ENCODE measurements around the gene MTARC2. TPM values are rescaled to one million over a fixed set of nuclear protein-coding genes. Genes with fewer than 3 reads are reported as not detected.

Gene MTARC2
- total and polyA plus RNA-seq, 2 of the 13 experiments (the other 11 are each of a cell fraction or from before 2014, with no cell fraction given) = 8.5 to 10.1 TPM

DNA sequence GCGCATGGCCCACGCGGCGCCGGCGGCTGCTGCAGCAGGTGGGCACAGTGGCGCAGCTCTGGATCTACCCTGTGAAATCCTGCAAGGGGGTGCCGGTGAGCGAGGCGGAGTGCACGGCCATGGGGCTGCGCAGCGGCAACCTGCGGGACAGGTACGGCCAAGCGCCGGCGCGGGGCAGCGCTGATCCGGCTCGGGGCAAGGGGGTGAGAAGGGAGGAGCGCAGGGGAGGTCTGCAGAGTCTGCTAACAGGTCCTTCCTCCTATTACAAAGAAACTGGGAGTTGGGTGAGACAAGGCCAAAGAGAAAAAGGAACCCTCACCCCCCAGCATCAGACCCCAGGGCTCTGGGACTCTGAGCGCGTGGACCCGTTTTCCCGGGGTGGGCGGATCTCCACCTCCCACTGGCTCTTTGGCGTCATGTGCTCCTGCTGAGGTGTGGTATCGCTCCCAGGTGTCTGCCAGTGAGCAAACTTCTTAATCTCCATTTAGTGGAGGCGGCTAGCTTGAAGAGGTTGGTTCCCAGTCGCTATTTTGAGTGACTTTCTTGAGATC is 39.0 kb downstream of the MTARC2 start (continued):
- TF ChIP-seq, protein P1, sequence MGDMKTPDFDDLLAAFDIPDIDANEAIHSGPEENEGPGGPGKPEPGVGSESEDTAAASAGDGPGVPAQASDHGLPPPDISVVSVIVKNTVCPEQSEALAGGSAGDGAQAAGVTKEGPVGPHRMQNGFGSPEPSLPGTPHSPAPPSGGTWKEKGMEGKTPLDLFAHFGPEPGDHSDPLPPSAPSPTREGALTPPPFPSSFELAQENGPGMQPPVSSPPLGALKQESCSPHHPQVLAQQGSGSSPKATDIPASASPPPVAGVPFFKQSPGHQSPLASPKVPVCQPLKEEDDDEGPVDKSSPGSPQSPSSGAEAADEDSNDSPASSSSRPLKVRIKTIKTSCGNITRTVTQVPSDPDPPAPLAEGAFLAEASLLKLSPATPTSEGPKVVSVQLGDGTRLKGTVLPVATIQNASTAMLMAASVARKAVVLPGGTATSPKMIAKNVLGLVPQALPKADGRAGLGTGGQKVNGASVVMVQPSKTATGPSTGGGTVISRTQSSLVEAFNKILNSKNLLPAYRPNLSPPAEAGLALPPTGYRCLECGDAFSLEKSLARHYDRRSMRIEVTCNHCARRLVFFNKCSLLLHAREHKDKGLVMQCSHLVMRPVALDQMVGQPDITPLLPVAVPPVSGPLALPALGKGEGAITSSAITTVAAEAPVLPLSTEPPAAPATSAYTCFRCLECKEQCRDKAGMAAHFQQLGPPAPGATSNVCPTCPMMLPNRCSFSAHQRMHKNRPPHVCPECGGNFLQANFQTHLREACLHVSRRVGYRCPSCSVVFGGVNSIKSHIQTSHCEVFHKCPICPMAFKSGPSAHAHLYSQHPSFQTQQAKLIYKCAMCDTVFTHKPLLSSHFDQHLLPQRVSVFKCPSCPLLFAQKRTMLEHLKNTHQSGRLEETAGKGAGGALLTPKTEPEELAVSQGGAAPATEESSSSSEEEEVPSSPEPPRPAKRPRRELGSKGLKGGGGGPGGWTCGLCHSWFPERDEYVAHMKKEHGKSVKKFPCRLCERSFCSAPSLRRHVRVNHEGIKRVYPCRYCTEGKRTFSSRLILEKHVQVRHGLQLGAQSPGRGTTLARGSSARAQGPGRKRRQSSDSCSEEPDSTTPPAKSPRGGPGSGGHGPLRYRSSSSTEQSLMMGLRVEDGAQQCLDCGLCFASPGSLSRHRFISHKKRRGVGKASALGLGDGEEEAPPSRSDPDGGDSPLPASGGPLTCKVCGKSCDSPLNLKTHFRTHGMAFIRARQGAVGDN (CRISPR knock-in tag; IDR thresholded peaks at IDR 0.05) = peak; percentile 39
- 0 out of 2 replicates have a peak, but pooled peaks have one; percentile 6 for TF ChIP-seq IRF2 (CRISPR knock-in tag; IDR thresholded peaks at IDR 0.05)
- no peak for TF ChIP-seq RCOR2 (CRISPR knock-in tag; IDR thresholded peaks at IDR 0.05)
- TF ChIP-seq ZNF569 (CRISPR knock-in tag; IDR thresholded peaks at IDR 0.05; ENCODE audit: borderline replicate concordance) = no peak
- no peak for TF ChIP-seq SKI (IDR thresholded peaks at IDR 0.05; ENCODE audit: partially characterized antibody)
- 0 out of 2 replicates have a peak, but pooled peaks have one; percentile 24 for TF ChIP-seq ZNF256 (CRISPR knock-in tag; conservative IDR thresholded peaks at IDR 0.05)
- TF ChIP-seq, protein P2, sequence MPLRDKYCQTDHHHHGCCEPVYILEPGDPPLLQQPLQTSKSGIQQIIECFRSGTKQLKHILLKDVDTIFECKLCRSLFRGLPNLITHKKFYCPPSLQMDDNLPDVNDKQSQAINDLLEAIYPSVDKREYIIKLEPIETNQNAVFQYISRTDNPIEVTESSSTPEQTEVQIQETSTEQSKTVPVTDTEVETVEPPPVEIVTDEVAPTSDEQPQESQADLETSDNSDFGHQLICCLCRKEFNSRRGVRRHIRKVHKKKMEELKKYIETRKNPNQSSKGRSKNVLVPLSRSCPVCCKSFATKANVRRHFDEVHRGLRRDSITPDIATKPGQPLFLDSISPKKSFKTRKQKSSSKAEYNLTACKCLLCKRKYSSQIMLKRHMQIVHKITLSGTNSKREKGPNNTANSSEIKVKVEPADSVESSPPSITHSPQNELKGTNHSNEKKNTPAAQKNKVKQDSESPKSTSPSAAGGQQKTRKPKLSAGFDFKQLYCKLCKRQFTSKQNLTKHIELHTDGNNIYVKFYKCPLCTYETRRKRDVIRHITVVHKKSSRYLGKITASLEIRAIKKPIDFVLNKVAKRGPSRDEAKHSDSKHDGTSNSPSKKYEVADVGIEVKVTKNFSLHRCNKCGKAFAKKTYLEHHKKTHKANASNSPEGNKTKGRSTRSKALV (CRISPR knock-in tag; IDR thresholded peaks at IDR 0.05) = peak; percentile 12
- peak; percentile 14; the same call in 1 of the 2 replicates for TF ChIP-seq NR2C2 (CRISPR knock-in tag; IDR thresholded peaks at IDR 0.05; ENCODE audit: borderline replicate concordance)
- TF ChIP-seq ZBTB8A (CRISPR knock-in tag; IDR thresholded peaks at IDR 0.05; ENCODE audit: borderline replicate concordance, low read depth) = no peak
- TF ChIP-seq ZKSCAN5 (CRISPR knock-in tag; IDR thresholded peaks at IDR 0.05) = no peak
- TF ChIP-seq ZNF160 (CRISPR knock-in tag; IDR thresholded peaks at IDR 0.05) = peak; percentile 13; the same call in 1 of the 2 replicates
- TF ChIP-seq, protein P3, sequence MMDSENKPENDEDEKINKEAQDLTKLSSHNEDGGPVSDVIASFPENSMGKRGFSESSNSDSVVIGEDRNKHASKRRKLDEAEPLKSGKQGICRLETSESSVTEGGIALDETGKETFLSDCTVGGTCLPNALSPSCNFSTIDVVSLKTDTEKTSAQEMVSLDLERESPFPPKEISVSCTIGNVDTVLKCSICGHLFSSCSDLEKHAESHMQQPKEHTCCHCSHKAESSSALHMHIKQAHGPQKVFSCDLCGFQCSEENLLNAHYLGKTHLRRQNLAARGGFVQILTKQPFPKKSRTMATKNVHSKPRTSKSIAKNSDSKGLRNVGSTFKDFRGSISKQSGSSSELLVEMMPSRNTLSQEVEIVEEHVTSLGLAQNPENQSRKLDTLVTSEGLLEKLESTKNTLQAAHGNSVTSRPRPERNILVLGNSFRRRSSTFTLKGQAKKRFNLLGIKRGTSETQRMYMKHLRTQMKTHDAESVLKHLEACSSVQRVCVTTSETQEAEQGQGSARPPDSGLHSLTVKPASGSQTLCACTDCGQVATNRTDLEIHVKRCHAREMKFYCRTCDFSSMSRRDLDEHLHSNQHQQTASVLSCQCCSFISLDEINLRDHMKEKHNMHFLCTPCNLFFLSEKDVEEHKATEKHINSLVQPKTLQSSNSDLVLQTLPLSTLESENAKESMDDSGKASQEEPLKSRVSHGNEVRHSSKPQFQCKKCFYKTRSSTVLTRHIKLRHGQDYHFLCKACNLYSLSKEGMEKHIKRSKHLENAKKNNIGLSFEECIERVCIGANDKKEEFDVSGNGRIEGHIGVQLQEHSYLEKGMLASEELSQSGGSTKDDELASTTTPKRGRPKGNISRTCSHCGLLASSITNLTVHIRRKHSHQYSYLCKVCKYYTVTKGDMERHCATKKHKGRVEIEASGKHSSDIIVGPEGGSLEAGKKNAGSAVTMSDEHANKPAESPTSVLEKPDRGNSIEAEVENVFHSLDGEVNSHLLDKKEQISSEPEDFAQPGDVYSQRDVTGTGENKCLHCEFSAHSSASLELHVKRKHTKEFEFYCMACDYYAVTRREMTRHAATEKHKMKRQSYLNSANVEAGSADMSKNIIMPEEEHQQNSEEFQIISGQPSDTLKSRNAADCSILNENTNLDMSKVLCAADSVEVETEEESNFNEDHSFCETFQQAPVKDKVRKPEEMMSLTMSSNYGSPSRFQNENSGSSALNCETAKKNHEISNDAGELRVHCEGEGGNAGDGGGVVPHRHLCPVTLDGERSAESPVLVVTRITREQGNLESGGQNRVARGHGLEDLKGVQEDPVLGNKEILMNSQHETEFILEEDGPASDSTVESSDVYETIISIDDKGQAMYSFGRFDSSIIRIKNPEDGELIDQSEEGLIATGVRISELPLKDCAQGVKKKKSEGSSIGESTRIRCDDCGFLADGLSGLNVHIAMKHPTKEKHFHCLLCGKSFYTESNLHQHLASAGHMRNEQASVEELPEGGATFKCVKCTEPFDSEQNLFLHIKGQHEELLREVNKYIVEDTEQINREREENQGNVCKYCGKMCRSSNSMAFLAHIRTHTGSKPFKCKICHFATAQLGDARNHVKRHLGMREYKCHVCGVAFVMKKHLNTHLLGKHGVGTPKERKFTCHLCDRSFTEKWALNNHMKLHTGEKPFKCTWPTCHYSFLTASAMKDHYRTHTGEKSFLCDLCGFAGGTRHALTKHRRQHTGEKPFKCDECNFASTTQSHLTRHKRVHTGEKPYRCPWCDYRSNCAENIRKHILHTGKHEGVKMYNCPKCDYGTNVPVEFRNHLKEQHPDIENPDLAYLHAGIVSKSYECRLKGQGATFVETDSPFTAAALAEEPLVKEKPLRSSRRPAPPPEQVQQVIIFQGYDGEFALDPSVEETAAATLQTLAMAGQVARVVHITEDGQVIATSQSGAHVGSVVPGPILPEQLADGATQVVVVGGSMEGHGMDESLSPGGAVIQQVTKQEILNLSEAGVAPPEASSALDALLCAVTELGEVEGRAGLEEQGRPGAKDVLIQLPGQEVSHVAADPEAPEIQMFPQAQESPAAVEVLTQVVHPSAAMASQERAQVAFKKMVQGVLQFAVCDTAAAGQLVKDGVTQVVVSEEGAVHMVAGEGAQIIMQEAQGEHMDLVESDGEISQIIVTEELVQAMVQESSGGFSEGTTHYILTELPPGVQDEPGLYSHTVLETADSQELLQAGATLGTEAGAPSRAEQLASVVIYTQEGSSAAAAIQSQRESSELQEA (CRISPR knock-in tag; IDR thresholded peaks at IDR 0.05; ENCODE audit: not compliant biosample characterization) = no peak
- TF ChIP-seq MTA1 (CRISPR knock-in tag; IDR thresholded peaks at IDR 0.05; ENCODE audit: borderline replicate concordance) = no peak
- TF ChIP-seq ZNF558 (CRISPR knock-in tag; IDR thresholded peaks at IDR 0.05; ENCODE audit: borderline replicate concordance) = 0 out of 2 replicates have a peak, but pooled peaks have one; percentile 48
- peak; percentile 46; the same call in 1 of the 2 replicates for TF ChIP-seq ZNF232 (CRISPR knock-in tag; IDR thresholded peaks at IDR 0.05; ENCODE audit: borderline replicate concordance)

Data from HepG2 (cell line).